Renal cortical epithelial cell (primary cell): ENCODE measurements around the gene PAXX. TPM values are rescaled to one million over a fixed set of nuclear protein-coding genes. Genes with fewer than 3 reads are reported as not detected.

ENCODE experiments used
- DNase-seq: peaks from one replicate; pipeline ENCODE4 v3.0.0-alpha.2; 2011; ENCODE audit warnings: low read depth
- total RNA-seq: library from RNA; depleted of rRNA; stranded (reverse); fragments of >200 nt; gene quantifications from 2 replicates; pipeline ENCODE4 v1.2.3, GENCODE V29; 2014

PAXX gene
- total RNA-seq, 1 donor from 2014 or later: 13.6 TPM

DNA sequence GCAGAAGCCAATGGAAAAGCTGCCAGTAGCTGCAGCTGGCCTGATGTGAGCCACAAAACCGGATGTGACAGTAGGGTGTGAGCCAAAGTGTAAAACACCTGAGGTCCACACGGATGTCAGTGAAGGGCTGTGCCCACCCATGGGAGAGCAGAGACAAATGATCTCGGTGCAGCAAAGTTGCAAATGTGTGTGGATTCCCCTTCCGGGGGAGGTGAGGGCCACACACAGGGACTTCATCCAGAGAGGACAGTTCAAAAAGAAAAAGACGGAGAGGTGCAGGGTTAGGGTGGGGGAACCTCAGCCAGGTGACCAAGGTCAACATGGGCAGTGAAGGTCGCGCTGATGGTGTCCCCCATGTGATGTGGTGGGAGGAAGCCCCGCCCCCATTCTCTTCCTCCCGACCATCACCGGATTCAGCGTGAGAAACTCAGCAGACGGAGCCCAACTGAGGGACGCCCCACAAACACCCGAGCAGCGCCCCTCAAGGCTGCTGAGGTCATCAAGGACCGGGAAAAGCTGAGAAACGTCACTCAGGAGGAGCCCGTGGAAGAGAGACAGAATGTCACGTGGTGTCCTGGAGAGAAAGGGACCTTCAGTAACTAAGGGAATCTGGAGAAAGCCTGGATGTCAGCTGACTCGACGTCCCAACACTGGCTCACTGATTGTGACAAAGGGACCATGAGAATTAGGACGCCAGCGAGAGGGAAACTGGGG lies 26.3 kb upstream of the PAXX start:
- no peak for DNase-seq

DNA sequence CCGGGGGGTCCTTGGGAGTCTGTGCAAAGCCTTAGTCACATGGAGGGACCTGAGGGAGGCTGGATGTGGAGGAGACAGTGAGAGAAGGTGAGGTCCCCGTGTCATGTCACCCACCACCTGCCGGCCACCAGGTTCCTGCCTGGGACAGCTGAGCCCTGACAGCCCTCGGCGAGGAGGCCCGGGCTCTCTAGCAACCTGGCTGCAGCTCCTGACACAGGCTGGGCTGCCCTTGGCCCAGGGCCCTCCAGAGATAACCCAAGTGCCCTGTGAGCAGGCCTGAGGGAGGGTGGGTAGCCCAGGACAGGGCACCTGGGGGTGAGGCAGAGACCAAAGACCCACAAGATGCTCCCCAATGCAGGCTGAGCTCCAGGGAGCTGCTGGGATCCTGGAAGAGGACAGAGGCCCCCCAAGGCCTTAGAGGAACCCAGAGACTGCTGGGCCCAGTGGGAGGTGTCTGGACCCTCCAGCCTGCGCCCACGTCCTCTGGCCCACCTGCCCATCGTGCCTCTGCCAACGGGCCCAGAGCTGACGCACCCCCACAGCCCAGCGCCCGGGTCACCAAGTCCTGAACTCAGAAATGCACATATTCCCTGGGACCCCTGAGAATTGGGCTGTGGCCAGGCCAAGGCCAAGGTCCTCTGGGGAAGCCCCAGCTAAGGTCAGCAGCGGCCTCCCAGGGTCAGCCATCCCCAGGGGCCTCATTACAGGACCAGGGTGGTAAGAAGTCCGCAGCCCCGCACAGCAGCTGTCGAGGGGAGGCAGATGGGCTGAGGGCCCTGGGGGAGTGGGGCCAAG lies 23.7 kb upstream of the PAXX start:
- no peak for DNase-seq

DNA sequence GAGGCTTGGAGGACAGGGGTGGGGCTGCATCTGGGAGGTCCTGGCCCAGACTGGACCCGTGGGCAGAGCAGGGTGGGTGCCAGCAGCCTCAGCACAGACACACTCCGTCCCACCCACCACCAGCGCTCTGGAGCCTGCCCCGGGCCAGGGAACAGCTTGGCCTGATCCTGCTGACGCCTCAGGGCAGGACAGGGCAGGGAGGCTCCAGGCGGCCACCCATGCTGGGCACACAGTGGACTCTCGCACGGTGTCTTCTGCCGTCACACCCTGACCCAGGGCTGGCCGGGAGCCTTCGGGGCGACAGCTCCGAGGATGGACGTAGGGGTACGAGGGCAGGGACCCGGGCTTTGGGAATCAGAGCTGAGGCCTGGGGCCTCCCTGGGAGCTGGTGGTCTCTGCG lies 23.1 kb upstream of the PAXX start:
- no peak for DNase-seq

DNA sequence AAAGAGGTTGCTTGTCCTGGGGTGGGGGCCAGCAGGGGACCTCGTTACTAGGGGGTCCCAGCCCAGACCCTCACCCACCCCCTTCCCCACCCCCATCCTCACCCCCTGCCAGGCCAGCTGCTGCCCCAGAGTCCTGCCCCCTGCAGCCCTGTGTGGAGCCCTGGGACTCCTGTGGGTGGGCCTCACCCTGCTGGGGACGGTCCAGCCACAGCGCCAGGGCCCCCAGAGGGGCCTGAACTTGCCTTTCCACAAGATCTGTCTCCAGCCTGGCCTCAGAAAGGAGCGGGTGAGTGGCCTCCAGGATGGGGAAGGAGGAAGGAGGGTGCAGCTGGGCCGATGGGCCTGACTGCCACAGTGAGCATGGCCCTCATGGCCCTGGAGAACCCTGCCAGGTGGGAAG lies 22.4 kb upstream of the PAXX start:
- no peak for DNase-seq

DNA sequence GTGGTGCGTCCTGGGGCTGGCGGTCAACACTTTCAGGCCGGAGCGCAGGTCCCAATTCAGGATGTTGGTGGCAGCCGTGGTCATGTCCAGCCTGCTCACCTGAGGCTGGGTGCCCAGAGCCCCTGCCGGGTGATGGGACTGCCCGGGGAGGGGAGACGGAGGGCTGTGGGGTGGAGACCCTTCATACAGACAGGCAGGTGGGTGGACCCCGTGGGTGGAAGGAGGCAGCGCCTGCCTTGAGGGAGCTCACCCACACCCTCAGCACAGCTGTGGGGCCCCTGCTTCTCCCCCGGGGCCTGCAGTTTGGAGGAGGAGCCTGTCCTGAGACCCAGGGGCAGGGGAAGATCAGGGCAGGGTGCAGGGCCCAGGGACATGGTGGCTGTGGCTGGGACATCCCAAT lies 21.9 kb upstream of the PAXX start:
- no peak for DNase-seq

DNA sequence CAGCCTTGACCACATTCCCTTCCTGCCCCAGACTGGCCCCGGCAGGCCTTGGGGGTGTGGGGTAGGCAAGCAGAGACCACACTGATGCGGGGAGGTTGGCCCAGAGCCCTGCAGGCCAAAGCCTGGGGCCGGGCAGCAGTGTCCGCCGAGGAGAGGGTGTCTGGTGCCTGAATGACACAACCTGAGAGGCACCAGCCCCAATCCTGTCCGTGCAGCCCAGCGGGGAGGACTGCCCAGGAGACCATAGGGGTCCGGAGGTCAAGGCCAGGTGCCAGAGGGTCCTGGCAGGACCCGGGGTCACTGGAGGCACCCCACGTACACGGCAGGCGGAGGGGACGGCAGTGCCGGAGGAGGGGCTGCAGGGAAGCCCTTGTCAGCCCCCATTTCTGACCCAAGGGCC lies 20.5 kb upstream of the PAXX start:
- DNase-seq: no peak

DNA sequence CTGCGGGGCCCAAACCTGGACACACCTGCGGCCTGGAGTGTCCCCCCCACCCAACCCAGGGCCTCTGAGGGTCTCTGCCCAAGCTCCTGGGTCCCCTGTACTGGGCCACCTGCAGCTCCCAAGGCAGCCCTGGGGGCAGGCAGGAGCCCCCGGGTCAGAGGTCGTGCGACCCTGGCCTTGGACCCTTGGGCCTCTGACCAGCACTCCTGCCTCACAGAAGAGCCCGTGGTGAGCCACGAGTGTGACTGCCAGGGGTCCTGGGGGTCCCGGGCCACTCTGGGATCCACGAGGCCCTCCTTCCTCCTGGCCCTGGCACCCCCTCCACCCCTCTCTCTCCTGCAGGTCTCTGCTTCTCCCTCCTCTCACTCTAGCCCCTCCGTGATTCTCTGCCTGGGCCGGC lies 19.9 kb upstream of the PAXX start:
- no peak for DNase-seq

DNA sequence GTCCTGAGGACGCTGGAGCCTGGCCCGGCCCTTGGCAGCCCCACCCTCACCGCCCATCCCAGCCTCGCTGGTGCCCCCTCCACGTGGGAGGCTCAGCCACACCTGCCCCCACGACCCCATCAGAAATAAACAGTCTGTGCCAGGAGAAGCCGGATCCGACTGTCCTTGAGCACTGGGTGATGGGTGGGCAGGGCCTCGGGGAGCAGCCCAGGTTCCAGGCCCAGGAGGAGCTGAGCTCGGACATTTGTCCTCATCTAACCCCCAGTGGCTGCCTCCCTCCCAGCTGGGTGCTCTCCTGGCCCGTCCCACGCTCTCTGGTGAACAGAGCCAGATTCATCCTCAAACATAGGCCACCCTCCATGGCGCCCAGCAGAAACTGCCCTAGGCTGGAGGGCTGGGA lies 19.5 kb upstream of the PAXX start:
- DNase-seq: no peak

DNA sequence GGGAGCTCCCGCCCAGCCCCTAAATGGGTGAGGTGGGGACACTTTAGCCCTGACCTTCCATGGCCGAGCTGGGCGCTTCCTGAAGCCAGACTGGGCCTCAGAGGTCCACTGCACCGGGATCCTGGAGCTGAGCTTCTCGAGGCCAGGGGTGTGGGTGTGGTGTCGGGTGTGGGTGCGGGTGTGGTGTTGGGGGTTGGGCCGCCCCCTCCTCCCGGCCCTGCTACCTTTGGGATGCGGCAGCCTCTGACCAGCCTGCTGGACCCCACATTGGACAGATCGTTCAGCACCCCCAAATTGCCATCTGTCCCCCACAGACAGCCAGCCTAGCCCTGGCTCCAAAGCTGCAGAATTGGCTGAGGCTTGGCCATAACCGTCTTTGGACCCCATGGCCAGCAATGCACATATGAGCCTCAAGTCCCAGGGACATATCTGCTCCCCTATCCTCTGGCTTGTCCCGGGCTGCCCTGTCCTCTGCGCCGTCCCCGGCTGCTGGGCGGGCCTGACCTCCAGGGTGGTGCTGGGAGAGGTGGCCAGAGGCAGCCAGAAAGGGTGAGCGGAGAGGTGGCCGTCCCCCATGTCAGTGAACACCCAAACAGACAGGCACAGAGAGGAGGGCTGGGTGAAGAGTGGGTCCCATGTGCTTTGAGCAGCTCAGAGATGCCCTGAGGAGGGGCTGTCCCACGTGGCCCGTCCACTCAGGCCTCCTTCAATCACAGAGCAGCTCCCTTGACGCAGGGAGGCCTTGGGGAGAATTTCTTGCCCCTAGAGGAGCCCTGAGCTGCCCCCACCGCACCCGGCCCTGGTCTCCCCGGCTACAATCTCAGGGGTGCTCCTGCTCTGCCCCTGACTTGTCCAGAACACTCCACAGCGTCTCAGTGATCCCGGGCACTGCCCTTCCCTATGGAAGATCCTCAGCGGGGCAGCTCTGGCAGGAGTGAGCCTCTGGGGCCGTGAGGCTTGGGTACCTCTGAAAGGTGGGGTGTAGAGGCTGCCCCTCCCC lies 18.3 kb upstream of the PAXX start:
- DNase-seq: no peak

DNA sequence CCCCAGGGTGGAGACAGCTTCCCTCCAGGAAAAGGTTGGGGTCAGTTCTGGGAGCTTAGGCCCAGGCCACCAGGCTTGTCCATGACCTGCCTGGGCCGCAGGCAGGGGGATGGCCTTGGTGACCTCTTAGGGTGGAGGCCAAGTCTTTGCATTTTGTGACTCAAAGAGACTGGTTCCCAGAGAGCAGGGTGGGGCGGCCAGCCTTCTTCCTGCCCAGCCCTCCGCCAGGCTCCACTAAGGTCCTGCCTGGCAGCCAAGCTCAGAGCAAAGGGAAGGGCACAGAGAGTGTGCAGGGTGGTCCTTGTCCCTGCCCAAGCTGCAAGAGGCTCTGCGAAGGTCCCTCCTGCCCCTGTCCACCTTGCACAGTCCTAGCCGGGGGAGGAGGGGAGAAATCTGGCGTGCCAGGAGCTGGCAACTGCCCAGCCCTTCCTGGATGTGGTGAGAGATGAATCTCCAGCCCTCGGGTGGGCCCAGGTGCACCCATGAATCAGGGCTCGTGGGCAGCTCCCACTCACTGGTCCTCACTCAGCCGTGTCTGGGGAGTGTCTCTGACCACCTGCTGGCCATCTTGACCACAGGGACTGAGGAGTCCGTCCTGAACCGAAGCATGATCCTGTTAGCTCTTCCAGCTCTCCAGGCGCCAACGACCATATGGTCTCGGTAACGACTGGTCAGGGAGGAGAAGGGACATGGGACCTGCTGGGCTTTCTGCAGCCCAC lies 17.2 kb upstream of the PAXX start:
- no peak for DNase-seq

DNA sequence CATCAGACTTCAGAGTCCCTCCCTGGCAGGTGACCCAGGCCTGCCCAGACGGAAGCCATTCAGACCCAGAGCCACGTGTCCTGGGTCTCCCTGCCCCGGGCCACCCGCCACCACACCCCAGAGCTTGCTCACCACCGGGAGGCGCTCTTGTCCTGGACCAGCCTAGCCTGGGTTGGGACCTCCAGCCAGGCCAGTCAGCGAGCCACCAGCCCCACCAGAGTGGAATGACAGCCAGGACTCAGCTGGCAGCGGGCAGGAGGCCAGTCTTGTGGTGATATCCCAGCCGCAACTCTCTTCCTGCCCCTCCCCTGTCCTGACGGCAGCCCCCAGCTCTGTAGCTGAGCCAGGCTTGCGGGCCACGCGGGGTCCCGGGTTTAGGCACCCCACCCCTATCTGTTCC lies 16.6 kb upstream of the PAXX start:
- DNase-seq: no peak

DNA sequence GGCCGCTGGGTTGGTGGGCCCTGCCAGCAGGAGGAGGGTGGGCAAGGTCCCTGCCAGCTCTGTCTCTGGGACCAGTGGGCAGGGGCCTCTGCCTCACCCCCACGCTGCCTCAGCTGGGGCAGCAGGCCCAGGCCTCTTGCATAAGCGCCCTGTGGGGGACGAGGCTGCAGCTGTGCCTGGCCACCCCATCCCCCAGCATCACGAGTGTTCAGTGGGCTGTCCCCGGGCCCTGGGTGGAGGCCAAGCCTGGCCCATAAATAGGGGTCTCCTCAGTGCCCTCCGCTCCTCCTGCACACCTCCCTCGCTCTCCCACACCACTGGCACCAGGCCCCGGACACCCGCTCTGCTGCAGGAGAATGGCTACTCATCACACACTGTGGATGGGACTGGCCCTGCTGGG lies 15.0 kb upstream of the PAXX start, which contains the start of gene PTGDS:
PTGDS (plus strand) TSS at position 282 of the 400 bp plus-strand sequence; CDS start at position 357, 75 bp downstream.
- DNase-seq: no peak

DNA sequence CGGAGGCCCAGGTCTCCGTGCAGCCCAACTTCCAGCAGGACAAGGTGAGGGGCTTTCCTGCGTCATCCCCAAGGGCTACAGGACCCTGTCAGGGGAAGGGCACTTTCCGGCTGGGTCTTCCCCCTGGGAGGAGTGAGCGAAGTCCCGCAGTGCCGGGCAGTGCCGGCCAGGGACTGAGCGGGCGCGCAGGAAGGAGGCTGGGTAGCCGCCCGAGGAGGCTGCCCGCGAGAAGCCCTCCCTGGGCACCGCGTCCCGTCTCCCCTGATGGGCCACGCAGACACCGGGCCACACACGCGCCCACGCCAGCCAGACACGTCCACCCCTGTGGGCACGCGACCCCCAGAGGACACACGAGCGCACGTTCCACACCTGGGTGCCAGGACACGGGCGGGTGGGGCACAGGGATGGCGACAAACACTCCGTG lies 14.6 kb upstream of the PAXX start:
- no peak for DNase-seq

DNA sequence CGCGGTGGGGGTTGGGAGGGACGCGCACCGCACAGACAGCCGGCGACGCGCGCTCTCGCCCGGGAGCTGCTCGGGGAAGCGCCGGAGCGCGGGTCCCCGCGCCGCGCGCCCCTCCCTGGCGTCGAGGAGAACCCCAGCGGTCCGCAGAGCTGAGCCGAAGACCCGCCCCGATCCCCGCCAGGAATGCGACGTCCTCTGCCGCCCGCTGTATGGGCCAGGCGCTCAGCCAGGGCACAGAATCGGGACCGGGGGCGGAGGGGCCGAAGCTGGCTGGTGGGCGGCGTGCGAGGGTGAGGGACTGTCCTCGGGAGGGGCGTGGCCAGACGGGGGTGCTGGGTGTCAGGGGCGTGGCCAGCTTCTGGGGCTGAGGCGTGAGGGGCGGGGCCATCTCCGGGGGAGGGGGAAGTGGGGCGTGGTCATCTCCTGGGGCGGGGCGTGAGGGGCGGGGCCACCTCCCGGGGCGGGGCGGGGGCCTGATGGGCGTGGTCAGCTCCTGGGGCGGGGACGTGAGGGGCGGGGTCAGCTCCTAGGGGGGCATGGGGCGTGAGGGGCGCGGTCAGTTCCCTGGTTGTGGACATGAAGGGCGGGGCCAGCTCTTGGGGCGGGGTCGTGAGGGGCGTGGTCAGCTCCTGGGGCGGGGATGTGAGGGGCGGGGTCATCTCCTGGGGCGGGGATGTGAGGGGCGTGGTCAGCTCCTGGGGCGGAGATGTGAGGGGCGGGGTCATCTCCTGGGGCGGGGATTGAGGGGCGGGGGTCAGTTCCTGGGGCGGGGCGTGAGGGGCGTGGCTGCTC lies 14.0 kb upstream of the PAXX start:
- DNase-seq: no peak

DNA sequence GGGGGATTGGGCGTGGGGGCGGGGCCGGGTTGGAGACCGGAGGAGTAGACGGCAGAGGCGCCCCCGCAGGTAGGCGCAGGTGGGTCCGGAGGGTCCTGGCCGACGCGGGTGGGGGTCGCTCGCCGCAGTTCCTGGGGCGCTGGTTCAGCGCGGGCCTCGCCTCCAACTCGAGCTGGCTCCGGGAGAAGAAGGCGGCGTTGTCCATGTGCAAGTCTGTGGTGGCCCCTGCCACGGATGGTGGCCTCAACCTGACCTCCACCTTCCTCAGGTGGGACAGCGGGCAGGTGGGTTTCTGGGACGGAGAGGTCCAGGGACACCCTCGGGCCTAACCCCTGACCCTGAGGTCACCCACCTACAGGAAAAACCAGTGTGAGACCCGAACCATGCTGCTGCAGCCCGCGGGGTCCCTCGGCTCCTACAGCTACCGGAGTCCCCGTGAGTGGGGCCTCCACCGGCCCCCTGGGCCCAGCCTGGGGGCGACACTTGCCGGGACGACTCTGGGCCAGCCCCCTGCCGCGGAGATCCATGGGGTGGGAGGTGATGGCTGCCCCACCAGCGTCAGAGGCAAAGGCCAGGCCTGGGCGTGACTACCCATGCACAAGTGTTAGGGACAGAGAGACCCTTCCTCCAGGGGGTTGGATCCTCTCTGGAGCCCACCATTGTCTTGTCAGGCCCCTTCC lies 13.2 kb upstream of the PAXX start:
- no peak for DNase-seq

DNA sequence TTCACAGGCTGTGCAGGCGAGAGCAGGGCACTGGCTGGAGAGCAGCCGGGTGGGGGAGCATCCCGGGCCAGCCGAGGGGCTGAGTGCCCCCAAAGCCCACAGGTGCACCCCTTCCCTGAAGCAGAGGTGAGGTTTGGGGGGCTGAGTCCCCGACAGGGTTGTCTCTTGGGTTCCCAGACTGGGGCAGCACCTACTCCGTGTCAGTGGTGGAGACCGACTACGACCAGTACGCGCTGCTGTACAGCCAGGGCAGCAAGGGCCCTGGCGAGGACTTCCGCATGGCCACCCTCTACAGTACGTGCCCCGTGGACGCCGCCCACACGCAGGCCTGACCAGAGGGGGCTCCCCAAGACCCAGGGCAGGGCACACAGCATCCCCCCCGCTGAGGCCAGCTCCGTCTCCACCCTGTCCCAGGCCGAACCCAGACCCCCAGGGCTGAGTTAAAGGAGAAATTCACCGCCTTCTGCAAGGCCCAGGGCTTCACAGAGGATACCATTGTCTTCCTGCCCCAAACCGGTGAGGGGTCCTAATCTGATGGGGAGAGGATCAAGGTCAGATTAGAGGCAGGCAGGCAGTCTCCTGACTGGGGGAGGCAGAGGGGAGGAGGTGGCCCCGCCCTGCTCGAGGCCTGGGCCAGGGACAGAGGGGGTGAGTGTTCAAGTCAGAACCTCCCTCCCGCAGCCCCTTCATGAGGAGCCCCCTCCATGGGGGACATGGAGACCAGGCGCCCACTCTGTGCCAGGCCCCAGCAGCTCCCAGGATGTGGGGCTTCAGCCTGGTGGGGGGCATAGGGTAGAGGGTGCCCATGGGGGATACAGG lies 12.2 kb upstream of the PAXX start:
- no peak for DNase-seq

DNA sequence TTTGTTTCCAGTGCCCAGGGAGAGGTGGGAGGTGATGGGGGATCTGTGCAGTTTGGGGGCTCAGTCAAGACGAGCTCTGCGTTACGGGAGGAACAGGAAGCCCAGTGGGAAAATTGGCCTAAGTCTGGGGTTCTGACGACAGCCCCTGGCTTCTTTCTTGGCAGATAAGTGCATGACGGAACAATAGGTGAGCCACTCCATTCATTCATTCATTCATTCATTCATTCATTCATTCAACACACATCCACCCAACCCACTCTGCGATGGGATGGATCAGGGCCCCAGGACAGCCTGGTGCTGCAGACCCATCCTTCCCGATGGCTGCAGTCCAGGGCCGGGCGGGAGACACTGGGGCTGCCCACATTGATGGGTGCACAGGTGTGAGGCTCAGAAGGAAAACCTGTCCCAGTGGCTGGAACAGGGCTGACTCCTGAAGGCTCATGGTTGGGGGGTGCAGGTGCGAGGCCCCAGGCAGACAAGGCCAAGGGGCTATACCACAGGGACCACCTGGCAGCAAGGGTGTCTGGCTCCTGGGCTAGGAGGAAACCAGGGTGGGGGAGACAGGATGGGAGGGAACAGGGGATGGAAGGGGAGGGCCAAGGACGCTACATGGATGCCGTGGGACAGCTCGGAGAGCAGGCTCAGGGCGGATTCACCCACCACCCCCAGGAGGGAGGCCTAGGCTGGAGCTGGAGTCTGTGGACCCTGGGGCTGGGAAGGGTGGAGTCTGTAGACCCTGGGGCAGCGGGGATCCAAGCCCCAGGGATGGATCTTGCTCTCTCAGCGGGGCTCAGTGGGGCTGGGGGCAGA lies 11.3 kb upstream of the PAXX start:
- no peak for DNase-seq

DNA sequence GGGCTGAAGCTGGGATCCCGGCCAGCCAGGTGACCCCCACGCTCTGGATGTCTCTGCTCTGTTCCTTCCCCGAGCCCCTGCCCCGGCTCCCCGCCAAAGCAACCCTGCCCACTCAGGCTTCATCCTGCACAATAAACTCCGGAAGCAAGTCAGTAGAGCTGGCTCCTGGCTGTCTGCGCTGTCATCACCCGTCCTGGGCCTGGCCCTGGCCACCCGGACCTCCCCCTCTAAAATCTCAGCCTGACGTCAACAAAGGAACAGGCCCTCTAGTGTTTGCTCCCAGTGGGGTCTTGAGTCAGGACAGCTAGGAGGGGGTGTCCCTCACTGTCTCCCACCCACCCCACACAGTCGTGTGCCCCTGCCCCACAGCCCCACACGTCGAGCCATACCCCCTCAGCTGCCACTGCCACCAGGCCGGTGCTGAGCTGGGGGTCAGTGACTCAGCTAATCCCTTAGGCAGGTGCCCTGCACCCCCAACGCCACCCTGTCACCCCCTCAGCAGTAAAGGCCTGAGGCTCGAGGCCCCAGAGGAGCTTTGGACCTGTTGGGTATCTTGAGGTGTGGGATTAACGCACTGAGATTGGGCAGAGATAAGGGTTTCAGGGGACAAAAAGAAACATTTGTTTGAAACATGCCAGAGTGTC lies 10.5 kb upstream of the PAXX start:
- DNase-seq: no peak
